Dedifferentiated amniotic fluid mesenchymal stem cell (primary cell): ENCODE results near the gene STRIP2.
"Not testable (repeated sequence)": the region's sequence is repeated elsewhere in the genome, so short reads cannot be mapped to it uniquely, and the experiment has no call there.

Experiments
- DNase-seq: peaks from one replicate; pipeline ENCODE4 v3.0.0-alpha.2; 2016; ENCODE audit errors: extremely low spot score

STRIP2 gene

GRCh38 chr7:129453510-129454248, 19.4 kb downstream of the STRIP2 start:
- no peak for DNase-seq

DNA sequence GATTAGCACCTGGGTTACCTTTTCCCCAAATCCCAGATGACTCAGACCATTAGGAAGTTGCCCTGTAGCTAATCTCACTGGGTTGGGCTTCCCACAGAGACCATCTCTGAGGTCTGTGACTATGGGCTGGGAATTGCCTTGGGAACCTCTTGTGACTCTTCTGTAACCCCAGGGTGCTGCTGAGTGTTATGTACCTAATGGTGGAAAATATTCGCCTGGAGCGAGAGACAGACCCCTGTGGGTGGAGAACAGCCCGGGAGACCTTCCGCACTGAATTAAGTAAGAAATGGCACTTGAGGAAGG, 20.0 kb downstream of the STRIP2 start:
- DNase-seq: no peak

DNA sequence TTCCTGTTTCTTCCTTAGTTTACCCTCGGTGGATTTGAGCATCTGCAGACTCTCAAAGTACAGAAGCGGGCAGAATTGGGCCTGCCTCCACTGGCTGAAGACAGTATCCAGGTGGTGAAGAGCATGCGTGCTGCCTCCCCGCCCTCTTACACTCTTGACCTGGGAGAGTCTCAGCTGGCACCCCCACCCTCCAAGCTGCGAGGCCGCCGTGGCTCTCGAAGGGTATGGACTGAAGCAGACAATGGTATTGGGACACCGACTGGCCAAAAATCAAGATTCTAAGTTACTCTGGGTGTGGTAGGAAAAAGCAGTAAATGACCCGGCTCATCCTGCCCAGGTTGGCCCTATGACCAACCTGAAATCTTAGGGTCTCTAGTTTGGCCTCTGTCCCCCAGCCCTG, 22.2 kb downstream of the STRIP2 start:
- DNase-seq: no peak

DNA sequence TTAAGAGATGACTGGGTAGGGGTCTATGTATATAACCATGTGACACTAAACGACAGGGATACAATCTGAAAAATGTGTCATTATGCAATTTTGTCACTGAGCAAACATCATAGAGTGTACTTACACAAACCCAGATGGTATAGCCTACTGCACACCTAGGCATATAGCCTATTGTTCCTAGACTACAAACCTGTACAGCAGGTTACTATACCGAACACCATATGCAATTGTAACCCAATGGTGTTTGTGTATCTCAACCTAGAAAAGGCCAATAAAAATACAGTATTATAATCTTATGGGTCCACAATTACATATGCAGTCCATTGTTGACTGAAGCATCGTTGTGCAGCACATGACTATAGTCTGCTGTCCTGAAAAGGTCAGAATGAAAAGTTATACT, 22.9 kb downstream of the STRIP2 start:
- no peak for DNase-seq

GRCh38 chr7:129458171-129458570, 23.9 kb downstream of the STRIP2 start:
- no peak for DNase-seq

GRCh38 chr7:129461809-129462208, 27.6 kb downstream of the STRIP2 start:
- DNase-seq: no peak

- DNase-seq: no peak
These were observed 28.2 kb downstream of the STRIP2 start for GRCh38 chr7:129462420-129462819.

DNA sequence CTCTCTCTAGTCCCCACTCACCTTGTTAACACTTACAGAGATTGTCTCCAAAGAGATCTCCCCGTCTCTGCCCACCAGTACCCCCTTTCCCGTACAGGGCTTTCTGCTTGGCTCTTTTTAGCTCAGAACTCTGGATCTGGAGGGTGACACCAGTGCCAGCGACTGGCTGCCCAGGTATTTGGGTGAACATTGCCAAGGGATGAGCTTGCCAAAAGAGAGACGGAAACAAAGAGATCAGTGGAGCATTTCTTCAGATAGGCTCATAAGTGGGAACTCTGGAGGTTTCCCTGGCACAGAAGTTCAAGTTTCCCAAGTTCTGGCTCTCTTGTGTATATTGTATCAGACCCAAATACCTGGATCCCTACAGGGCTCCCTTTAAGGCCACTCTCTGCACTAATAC, 30.0 kb downstream of the STRIP2 start:
- DNase-seq: no peak

DNA sequence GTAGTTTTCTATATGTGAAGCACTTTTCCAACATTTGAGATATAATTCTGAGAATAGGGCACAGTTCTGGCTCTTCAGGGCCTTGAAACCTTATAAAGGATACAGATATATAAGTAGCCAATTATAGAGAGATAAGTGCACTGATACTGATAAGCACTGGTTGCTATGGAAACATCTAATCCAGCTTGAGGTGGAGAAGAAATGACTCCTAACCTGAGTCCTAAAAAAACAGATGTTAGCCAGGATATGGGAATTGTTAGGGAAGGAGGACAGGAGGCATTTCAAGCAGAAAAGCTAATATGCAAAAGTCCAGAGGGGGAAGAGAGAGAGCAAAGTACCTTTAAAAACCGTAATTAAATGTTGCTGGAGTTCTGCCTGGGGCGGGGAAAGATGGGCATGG, 30.8 kb downstream of the STRIP2 start:
- DNase-seq: no peak

- no peak for DNase-seq
These were observed 32.6 kb downstream of the STRIP2 start for GRCh38 chr7:129466796-129467195.

DNA sequence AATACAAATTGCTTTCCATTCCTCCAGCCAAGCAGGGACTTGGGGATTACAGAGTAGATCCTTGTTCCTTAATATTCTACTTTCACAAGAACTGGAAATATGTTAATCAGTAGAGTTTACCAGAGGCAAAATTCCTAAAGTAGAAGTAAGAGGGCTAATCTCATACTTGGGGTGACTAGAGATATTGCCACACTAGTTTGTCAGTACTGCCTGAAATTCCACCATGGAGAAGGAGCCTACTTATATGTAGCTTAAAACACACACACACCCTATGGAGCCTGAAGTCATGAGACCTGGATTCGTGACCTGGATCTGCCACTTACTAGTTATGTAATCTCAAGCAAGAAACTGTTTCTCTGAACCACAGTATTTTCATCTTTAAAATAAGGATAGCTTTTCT, 33.9 kb downstream of the STRIP2 start:
- DNase-seq: peak; percentile 54

- no peak for DNase-seq
These were observed 34.3 kb downstream of the STRIP2 start for GRCh38 chr7:129468547-129468946.

DNA sequence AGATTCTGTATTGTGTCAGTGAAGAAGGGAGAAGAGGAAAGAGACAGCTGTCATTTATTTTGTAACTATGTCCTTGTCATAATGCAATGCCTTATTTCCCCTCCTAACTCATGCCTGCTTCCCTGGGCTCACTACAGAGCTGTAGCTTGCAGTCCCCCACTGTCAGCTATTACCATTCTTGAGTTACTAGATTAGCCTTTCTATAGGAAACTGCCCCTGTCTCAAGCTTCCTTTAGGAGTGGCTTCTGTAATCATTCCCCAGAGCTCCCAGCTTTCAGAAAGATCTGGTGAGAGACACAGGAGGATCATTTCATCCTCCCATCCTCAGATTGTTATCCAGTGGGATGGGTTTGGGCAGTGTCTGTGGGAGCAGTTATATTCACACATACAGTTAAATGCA, 35.7 kb downstream of the STRIP2 start:
- no peak for DNase-seq

DNA sequence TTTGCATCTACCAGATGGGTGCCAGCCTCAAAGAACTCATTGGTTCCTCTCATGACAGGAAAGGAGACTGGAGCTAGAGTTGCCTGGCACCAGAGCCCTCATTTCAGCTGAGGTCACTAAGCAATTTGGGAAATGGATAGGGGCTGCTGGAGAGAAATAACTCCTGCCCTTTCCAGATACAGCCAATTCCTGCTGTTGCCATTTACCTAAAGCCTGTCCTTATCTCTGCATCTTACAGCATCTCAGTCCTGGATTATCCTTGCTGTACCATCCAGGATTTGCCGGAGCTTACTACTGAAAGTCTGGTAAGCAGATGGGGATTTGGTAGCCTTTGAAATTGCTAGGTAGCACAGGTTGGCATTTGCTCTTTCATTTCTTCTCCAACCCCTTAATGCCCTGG, 36.2 kb downstream of the STRIP2 start:
- DNase-seq: no peak

- no peak for DNase-seq
These were observed 37.2 kb downstream of the STRIP2 start for GRCh38 chr7:129471402-129471827.

DNA sequence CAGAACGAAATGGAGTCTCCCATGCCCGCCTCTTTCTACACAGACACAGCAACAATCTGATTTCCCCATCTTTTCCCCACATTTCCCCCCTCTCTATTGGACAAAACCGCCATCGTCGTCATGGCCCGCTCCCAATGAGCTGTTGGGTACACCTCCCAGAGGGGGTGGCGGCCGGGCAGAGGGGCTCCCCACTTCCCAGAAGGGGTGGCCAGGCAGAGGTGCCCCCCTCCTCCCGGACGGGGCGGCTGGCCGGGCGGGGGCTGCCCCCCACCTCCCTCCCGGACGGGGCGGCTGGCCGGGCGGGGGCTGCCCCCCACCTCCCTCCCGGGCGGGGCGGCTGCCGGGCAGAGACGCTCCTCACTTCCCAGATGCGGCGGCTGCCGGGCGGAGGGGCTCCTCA, 41.7 kb downstream of the STRIP2 start:
- not testable (repeated sequence) for DNase-seq

DNA sequence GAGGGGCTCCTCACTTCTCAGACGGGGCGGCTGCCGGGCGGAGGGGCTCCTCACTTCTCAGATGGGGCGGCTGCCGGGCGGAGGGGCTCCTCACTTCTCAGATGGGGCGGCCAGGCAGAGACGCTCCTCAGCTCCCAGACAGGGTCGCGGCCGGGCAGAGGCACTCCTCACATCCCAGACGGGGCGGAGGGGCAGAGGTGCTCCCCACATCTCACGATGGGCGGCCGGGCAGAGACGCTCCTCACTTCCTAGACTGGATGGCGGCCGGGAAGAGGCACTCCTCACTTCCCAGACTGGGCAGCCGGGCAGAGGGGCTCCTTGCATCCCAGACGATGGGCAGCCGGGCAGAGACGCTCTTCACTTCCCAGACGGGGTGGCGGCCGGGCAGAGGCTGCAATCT, 42.2 kb downstream of the STRIP2 start:
- not testable (repeated sequence) for DNase-seq

DNA sequence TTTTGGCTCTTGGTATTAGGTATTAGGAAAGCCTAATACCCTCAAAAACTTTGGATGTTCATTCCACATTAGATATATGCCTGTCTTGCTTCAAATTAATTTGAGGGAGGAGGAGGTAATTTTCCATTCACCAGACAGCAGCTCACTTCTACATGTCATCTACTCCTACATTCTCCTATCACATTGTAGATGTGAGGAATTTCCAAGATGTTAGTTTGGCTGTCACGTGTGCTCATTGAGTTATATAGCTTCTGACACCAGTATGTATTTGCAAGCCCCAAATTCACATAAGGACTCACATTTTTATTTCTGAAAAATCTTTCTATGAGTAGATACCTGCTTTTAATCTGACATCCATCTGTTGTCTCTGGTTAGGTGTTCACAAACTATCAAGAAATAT, 45.6 kb downstream of the STRIP2 start:
- no peak for DNase-seq

- DNase-seq: no peak
These were observed 46.6 kb downstream of the STRIP2 start for GRCh38 chr7:129480674-129481363.

- not testable (repeated sequence) for DNase-seq
These were observed 47.1 kb downstream of the STRIP2 start for GRCh38 chr7:129481376-129481775.

GRCh38 chr7:129482781-129483180, 48.5 kb downstream of the STRIP2 start:
- DNase-seq: no peak

DNA sequence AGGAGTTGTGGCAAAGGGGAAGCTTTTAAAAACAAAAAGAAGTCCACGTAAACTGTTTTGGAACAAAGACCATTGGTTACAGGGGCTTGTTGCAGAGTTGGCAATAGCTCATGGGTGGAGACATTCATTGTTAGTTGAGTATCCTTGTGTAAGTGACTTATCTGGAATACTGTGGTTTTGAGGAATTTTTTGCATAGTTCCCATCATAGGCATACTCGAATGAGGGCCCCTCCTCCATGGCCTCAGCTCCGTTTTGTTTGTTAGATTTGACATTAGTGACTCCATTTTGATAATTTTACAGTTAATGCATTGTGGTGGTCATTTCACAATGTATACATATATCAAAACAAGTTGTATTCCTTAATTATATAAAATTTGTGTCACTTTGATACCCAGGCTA, 55.3 kb downstream of the STRIP2 start:
- peak; percentile 80 for DNase-seq

- DNase-seq: no peak
These were observed 58.2 kb downstream of the STRIP2 start for GRCh38 chr7:129492391-129492790.

DNA sequence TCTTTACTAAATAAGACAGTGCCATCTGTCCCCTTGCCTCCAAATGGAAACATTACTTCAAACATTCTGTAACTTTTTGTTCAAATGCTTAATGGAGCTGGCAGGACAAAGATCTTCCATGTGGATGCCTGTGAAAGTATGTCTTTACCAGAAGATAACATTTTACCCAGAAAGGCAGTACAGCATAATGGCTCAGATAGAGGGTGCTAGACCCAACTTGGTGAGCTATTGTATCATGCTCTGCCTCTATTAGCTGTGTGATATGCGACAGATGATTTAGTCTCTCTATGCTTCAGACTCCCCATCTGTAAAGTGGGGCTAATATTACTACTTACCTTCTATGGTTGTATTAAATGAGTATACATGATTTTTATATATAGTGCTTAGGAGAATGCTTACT, 59.3 kb downstream of the STRIP2 start:
- no peak for DNase-seq
